Measurements from ENCODE around the gene LCN15.
"Not testable (repeated sequence)": the region's sequence is repeated elsewhere in the genome, so short reads cannot be mapped to it uniquely, and the experiment has no call there.

LCN15 gene

GRCh38 chr9:136720251-136720897, 43.9 kb downstream of the LCN15 start:
- DNase-seq = no peak

- DNase-seq = no peak
Observed at GRCh38 chr9:136719195-136719880, 45.0 kb downstream of the LCN15 start.

DNA sequence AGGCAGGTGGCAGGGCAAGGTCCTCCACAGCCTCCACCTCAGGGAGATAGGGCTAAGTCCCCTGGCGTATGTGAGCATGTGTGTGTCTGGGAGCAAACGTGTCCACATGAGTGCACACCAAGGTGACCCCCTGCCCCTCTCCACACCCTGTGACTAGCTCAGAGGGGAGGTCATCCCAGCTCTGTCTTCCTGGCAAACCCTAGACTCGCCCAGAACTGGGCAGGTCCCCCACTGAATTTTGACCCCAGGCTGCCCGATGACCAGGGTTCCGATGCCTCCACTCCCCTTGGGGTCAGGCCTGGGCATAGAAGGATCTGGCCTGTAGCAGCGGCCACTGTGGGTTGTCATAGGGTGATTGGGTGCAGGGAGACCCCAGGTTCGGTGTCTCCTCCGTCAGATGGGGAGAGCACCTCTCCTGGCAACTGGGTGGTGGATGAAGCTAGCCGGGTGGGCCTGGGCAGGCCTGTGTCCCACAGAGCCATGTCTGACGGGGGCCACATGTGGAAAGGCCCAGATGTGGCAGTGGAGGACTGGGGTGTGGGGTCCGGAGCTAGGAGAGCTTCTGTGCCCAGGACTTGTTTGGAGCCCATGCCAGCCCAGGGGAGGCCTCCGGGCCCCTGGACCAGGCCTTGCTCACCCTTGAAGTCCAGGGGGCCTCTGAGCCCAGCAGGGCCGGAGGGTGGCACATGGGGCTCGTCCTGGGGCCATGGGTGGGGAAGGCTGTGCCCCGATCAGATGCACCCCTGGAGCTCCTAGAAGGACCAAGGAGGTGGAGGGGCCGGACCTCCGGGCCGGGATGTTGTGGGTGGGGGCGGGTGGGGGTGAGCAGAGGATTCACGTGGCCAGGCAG, 45.7 kb downstream of the LCN15 start:
- DNase-seq = no peak

GRCh38 chr9:136717399-136717798, 46.9 kb downstream of the LCN15 start:
- no peak for DNase-seq

GRCh38 chr9:136714893-136715274, 49.4 kb downstream of the LCN15 start:
- DNase-seq = no peak

- DNase-seq = no peak
Observed at GRCh38 chr9:136714096-136714892, 50.0 kb downstream of the LCN15 start.

DNA sequence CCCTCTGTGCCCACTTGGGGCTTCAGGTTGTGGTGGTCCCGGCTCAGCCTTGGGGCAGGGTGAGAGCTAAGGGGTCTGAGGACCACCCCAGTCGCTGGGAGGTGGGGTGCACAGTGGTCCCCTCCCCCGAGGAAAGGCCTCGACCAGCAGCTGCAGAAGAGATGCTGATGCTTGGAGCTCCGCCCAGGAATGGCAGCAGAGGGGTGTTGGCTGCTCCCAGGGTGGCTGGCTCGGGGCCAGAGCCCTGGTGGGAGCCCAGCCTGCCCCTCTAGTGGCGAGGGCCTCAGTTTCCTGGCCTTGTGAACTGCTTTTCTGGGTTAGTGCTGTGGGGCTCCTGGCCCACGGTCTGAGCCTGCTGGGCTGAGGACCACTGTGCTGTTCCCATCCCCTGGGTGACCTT, 50.8 kb downstream of the LCN15 start:
- no peak for DNase-seq

- DNase-seq = no peak
Observed at GRCh38 chr9:136712690-136713544, 51.4 kb downstream of the LCN15 start.

DNA sequence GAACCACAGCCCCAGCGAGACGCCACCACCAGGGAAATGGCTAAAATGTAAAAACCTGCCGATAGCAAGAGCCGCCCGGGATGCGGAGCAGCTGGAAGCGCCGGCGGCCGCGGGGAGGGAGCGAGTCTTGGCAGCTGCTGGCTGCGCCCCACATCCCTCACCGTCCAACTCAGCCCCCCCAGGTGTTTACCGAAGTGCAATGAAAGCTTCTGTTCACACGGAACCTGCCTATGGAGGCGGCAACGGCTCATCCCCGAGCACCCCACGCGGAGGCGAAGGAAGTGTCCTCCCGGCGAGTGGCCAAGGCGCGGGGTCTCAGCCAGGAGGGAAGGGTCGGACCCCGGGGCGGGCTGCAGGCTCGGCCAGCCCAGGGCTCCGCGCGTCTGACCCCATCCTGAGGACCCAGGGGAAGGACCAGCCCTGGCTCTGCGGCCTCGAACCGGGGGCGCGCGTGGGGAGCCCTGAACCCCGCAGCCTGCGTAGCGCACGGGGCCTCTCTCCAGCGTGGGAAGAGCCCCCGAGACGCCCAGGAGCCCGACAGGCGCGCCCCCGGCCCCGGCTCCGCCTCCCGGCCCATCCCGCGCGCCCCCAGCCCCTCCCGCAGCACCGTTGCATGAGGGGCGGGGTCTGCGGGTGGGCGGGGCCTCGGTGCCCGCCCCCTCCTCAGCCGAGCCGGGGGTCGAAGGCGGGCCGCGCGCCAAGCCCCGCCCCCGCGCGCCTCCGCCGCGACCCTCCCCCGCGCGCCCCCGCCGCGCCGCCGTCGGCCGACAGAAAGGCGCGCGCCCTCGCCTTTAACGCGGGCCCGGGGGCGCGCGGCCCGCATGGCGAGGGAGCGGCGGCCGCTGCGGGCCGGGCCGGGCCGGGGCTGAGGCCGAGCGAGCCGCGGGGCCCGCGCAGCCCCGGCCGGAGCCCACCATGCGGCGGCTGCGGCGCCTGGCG, 52.3 kb downstream of the LCN15 start, which contains the start of gene DIPK1B:
Gene DIPK1B, plus strand, starts transcription at position 822 of the 939 bp plus-strand sequence. Its CDS starts 94 bp downstream, at position 916.
- DNase-seq = no peak

DNA sequence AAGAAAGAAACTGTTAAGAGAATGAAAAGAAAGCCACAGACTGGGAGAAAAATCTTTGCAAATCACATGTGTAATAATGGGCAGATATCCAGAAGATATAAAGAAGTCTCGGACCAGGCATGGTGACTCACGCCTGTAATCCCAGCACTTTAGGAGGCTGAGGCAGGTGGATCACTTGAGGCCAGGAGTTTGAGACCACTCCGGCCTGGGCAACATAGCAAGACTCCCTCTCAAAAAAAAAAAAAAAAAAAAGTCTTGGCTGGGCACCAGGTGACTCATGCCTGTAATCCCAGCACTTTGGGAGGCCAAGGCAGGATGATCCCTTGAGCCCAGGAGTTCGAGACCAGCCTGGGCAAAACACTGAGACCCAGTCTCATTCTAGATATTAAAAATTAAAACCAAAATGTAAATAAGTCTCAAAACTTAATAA, 53.1 kb downstream of the LCN15 start:
- not testable (repeated sequence) for DNase-seq

DNA sequence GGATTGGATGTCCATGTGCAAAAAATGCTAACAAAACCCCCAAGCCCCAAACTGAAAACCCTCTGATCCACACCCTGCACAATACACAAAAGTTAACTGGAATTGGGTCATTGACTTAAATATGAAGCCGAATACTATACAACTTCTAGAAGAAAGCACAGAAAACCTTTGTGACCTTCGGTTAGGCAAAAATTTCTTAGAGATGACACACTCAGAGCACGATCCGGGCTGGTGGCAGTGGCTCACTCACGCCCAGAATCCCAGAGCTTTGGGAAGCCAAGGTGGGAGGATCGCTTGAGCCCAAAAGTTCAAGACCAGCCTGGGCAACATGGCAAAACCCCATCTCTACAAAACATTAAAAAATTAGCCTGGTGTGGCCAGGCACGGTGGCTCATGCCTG, 53.8 kb downstream of the LCN15 start:
- no peak for DNase-seq

Measured in activated T-cell treated with anti-CD3 and anti-CD28 coated beads, Interleukin-2, amount 50 U/mL, for 48 hours (primary cell).